DND-41 (cell line): ENCODE results near the gene CPEB2.

ENCODE experiments used
- ATAC-seq: fragments of 200-7000 bp; cut with Tn5 transposase; 3 replicates; pipeline ENCODE4 v1.9.1; 2021; ENCODE audit warnings: low read depth; ENCODE audit not compliant: insufficient read depth
- DNase-seq: peaks from one replicate; pipeline ENCODE4 v3.0.0-alpha.2; 2020
- H2AFZ ChIP-seq: 2 replicates; pipeline ENCODE4 v1.6.0; 2012; ENCODE audit warnings: low read depth, low read length
- H3K27ac ChIP-seq: 2 replicates; pipeline ENCODE4 v1.5.1; 2012; ENCODE audit warnings: low read length, inconsistent platforms
- H3K27me3 ChIP-seq: fragments of 200-600 bp; sonication (generic); 2 replicates; pipeline ENCODE4 v1.6.0; 2012; ENCODE audit warnings: low read length, mild to moderate bottlenecking, inconsistent platforms; ENCODE audit not compliant: insufficient read depth, poor library complexity
- H3K36me3 ChIP-seq: 2 replicates; pipeline ENCODE4 v1.5.1; 2012; ENCODE audit warnings: low read length, inconsistent platforms; ENCODE audit not compliant: insufficient read depth
- H3K4me1 ChIP-seq: 2 replicates; pipeline ENCODE4 v1.5.1; 2012; ENCODE audit warnings: mild to moderate bottlenecking, low read length; ENCODE audit not compliant: insufficient read depth
- H3K4me2 ChIP-seq: 2 replicates; pipeline ENCODE4 v1.6.0; 2012; ENCODE audit warnings: mild to moderate bottlenecking, moderate library complexity, low read length, inconsistent platforms; ENCODE audit not compliant: insufficient read depth
- H3K4me3 ChIP-seq, 2 experiments: fragments of 200-600 bp in 1 of 2; shearing (Covaris generic) in 1 of 2; 2 replicates each; pipeline ENCODE4 v1.5.1; 2012 to 2016; ENCODE audit warnings: inconsistent platforms in 2 of 2, low read length in 2 of 2, mild to moderate bottlenecking in 2 of 2, low read depth in 1 of 2, moderate library complexity in 1 of 2
- H3K79me2 ChIP-seq: 2 replicates; pipeline ENCODE4 v1.6.0; 2012; ENCODE audit warnings: low read length, inconsistent platforms; ENCODE audit not compliant: insufficient read depth
- H3K9ac ChIP-seq: 2 replicates; pipeline ENCODE4 v1.6.0; 2012; ENCODE audit warnings: low read depth, mild to moderate bottlenecking, inconsistent platforms, low read length, moderate library complexity
- H3K9me3 ChIP-seq: 2 replicates; pipeline ENCODE4 v1.5.1; 2012; ENCODE audit warnings: low read length, moderate library complexity, mild to moderate bottlenecking, inconsistent platforms; ENCODE audit not compliant: insufficient read depth, severe bottlenecking
- H4K20me1 ChIP-seq: 2 replicates; pipeline ENCODE4 v1.6.0; 2012; ENCODE audit warnings: low read length; ENCODE audit not compliant: insufficient read depth
- CTCF ChIP-seq: IDR thresholded peaks from 2 replicates; pipeline ENCODE4 v1.5.1; 2012; ENCODE audit warnings: borderline replicate concordance, low read length, moderate library complexity, mild to moderate bottlenecking; ENCODE audit not compliant: poor library complexity, severe bottlenecking; ENCODE audit errors: extremely low read depth
- EZH2 ChIP-seq: IDR thresholded peaks from 3 replicates; pipeline ENCODE4 v1.6.1; 2012; ENCODE audit warnings: borderline replicate concordance, low read depth, mild to moderate bottlenecking, moderate library complexity, low read length, inconsistent platforms; ENCODE audit not compliant: severe bottlenecking

Gene CPEB2

DNA sequence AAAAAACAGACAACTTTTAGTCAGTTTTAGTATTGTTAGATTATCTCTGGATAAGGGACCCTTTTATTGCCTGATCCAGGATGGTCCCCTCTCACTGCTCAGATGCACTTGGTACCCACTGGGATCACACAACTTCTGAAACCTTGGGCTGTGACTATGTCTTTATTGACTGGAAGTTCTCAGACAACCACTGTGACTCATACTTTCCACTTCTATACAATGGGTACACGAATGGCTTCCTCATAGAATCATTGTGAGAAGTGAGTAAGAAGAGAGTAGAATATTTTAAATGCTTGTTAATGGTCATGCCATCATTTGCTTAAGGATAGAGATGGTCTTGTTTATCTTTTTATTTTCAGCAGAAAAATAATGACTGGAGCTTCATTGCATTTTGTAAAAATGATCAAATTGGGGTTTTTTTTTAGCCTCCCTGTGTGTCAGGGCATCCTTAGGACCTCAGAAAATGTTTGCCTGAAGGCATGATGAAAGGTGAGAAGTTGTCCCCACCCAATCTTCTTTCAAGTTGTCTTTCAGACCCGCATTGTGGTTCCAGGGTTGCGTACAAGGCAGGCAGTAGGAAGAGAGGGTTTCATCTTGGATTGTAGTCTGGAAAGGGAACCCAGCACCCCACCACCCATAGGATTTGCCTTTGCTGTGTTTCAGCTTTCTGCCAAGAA is 115.1 kb downstream of the CPEB2 start:
- ATAC-seq, result no peak

GRCh38 chr4:15118292-15118691 is 116.0 kb downstream of the CPEB2 start:
- Histone ChIP-seq H3K9ac (no peak overlapping the region), H3K36me3 (no peaks in the 10 kb centered on the region), H3K27me3 (no peaks in the 10 kb centered on the region), H3K9me3 (peaks cover 5% of the 10 kb centered on the region), H3K27ac (no peak overlapping the region), H3K79me2 (no peaks in the 10 kb centered on the region), H4K20me1 (no peaks in the 10 kb centered on the region), H3K4me1 (no peaks in the 10 kb centered on the region), H3K4me3 (no peak overlapping the region), H3K4me2 (no peak overlapping the region), H2AFZ (no peak overlapping the region)
- no peak for TF ChIP-seq CTCF
- no peak for TF ChIP-seq EZH2
- ATAC-seq (no peak), DNase-seq (no peak)

More for the DNA sequence above, 115.1 kb downstream of the CPEB2 start:
- Histone ChIP-seq H3K4me3 (no peak overlapping the region), H3K9me3 (peaks cover 5% of the 10 kb centered on the region), H3K27ac (no peak overlapping the region), H3K9ac (no peak overlapping the region), H3K4me1 (no peaks in the 10 kb centered on the region), H3K4me2 (no peak overlapping the region), H2AFZ (no peak overlapping the region), H3K36me3 (no peaks in the 10 kb centered on the region), H3K79me2 (no peaks in the 10 kb centered on the region), H3K27me3 (no peaks in the 10 kb centered on the region), H4K20me1 (no peaks in the 10 kb centered on the region)
- no peak for TF ChIP-seq EZH2
- no peak for TF ChIP-seq CTCF
- DNase-seq, result no peak
